ENCODE data around the gene ZDHHC24.

GRCh38 chr11:66532784-66533183, 13.1 kb downstream of the ZDHHC24 start:
- TF ChIP-seq CTCF (IDR thresholded peaks at IDR 0.05; ENCODE audit: poor library complexity, severe bottlenecking) (no peak), TAF1 (IDR thresholded peaks at IDR 0.05; ENCODE audit: low read depth) (no peak), REST (IDR thresholded peaks at IDR 0.05; ENCODE audit: borderline replicate concordance) (no peak), EP300 (conservative IDR thresholded peaks at IDR 0.05; ENCODE audit: poor library complexity, severe bottlenecking) (no peak), POLR2AphosphoS5 (IDR thresholded peaks at IDR 0.05) (no peak)
